Caki2 (cell line): ENCODE data around the gene RPS28. TPM values are rescaled to one million over a fixed set of nuclear protein-coding genes. Genes with fewer than 3 reads are reported as not detected.
"Not testable (repeated sequence)": the region's sequence is repeated elsewhere in the genome, so short reads cannot be mapped to it uniquely, and the experiment has no call there.

Experiments used
- DNase-seq: peaks from one replicate; pipeline ENCODE4 v3.0.0-alpha.2; 2015; ENCODE audit warnings: low read depth
- in situ Hi-C: cut with HindIII; loops from 2 replicates; pipeline ENCODE4 v1.10.0; 2016; ENCODE audit warnings: low sequenced_read_pairs, low pct_unique_long_range_greater_than_20kb, mixed read lengths
- total RNA-seq: library from RNA; depleted of rRNA; stranded (reverse); fragments of >200 nt; shearing (Covaris generic); gene quantifications from 2 replicates; pipeline ENCODE4 v1.2.3, GENCODE V29; 2014; ENCODE audit warnings: low replicate concordance

Gene RPS28
- total RNA-seq, 1 experiment from 2014 or later, result 373 TPM

DNA sequence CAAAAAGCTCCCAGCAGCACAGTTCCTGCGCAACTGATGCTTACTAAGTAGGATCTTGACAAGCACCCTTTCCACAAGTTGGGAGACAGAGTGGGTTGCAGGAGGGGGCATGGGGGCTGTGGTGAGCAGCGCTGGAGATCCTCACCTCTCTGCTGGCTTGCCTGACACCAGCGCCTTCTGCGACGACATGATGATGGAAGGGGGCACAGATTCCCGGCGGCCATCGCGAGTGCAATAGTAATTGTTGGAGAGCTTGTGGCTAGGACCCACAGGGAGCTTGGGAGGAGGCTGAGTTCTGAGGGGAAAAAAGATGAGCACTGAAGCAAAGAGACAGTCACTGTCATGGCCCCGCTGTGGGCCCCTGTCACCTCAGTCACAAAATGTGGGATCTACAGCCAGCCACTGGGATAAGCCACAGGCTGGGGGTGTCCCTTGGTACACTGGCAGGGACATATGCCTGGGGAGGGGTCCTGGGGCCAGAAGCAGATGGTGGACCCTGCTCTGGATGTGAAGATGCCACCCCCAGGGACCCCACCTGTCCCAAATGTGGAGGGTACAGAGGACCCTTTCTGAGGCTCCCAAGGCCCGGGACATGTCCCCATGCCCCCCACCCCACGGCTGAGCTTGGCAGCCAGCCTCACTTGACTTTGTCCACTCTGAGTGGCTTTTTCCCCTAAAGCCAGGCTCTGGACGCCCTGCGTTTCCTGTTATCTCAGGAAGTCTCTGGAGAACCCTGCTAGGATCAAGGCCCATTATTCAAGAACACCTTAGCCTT lies 4.8 kb upstream of the RPS28 start:
- in situ Hi-C loops, result no loop called here

DNA sequence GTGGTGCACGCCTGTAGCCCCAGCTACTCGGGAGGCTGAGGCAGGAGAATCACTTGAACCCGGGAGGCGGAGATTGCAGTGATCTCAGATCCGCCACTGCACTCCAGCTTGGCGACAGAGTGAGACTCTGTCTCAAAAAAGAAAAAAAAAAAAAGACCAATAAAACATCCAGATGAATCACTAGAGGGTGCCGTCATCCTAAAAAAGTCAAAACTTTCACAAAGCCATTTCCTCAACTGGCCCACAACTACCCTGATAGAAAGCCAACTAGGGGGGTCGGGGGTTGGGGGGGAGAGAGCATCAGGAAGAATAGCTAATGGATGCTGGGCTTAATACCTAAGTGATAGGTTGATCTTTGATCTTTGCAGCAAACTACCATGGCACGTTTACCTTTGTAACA lies 2.5 kb upstream of the RPS28 start:
- in situ Hi-C loops, DNase-seq: not testable (repeated sequence)

More for the DNA sequence above, 4.8 kb upstream of the RPS28 start:
- DNase-seq, result no peak

DNA sequence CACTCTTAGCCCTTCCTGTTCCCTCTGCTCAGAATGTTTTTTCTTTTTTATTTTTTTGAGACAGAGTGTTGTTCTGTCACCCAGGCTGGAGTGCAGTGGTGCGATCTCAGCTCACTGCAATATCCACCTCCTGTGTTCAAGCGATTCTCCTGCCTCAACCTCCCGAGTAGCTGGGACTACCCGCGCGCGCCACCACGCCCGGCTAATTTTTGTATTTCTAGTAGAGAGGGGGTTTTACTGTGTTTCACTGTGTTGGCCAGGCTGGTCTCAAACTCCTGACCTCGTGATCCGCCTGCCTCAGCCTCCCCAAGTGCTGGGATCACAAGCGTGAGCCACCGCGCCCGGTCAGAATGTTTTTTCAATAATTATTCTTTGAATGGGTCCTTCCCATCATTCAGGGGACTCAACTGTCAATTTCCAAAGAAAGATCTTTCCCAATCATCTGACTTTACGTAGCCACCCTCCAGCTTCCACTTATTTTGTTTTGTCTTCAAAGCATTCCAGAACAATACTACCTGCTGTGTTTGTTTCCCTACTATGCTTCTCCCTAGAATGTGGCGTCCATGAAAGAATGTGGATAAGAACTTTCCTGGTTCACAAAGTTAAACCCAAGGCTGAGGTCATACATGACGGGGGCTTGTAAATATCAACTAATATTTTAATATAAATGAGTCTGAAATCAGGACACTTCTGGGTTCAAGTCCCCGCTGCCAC lies 1.3 kb upstream of the RPS28 start:
- in situ Hi-C loops, result no loop called here

DNA sequence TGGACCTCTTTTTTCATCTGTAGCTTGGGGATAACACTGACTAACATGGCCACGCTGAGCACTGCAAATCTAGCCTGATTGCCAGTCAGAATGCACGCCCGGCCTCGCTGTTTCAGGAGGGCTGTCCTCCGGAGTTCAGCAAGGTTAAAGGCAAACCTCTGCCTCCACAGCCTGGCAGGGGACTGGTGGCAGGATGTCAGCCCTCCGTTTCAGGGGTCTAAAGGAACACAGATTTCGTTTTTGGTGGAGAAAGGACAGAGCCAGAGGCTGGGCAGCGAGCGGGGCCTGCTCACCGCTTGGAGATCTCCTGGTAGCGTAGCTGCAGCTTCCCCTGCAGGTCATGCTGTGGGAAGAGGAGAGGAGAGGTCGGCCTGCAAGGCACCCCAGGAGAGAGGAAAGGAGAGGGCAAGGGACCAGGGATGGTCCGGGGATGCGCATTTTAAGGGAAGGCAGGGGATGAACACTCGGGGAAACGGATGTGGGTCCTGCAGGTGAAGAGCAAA lies 681 bp upstream of the RPS28 start:
- no peak for DNase-seq
- in situ Hi-C loops, result no loop called here

More for the DNA sequence above, 1.3 kb upstream of the RPS28 start:
- DNase-seq, result no peak

DNA sequence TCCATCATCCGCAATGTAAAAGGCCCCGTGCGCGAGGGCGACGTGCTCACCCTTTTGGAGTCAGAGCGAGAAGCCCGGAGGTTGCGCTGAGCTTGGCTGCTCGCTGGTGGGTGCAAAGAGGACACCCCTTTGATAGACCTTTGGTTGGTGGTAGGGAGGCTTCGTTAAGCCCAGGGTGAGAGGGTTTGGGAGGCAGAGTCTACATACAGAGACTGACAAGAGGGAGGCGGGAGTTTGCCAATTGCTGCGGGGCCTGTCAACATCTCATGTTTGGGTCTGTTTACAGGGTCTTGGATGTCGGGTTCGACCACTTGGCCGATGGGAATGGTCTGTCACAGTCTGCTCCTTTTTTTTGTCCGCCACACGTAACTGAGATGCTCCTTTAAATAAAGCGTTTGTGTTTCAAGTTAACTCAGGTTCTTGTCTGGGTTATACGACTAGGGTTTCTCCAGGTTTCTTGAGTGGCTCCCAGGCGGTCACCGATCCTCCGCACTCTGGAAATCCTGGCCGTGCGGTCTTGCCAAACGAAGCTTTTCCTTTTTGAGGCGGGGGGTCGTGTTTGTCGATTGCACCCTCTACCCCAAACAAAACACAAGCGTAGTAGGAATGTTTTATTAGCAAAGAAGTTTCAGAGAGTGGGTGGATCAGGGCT lies 816 bp downstream of the RPS28 start:
- no peak for DNase-seq
- in situ Hi-C loops, result no loop called here

DNA sequence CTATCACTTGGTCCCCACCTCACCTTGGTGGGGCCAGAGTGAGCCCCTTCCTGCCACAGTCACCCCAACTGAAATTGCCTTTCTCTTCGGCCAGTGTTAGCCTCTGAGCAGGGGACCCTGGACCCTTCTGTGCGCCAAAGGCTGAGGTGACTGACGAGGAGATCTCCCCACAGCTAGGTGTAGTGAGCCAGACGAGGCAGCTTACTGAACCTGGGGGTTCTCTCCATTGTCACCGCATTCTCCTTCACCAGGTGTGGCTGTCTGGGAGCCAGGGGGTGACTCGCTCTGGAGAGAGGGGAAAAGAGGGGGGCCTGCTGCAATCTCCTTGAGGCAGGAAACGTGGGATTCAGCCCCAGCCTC lies 1.3 kb downstream of the RPS28 start:
- no peak for DNase-seq
- in situ Hi-C loops, result no loop called here

DNA sequence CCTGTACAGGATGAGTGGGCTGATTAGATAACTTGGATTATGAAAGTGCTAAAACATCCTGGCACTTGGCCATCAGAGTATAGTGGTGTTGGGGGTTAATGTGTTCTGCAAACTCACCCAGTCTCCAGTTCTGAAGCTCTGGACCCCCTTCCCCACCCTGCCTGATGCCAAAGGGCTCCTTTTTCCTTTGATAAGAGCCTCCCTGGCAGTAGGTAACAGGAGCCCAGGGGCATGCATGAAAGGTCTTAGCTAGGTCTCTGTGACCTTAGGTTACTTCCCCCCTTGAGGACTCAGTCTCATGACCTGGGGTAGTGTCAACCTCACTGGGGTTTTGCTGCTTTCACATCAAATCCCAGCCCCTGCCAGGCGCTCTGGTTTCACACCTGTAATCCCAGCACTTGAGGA lies 2.5 kb downstream of the RPS28 start:
- in situ Hi-C loops, result no loop called here
- no peak for DNase-seq

DNA sequence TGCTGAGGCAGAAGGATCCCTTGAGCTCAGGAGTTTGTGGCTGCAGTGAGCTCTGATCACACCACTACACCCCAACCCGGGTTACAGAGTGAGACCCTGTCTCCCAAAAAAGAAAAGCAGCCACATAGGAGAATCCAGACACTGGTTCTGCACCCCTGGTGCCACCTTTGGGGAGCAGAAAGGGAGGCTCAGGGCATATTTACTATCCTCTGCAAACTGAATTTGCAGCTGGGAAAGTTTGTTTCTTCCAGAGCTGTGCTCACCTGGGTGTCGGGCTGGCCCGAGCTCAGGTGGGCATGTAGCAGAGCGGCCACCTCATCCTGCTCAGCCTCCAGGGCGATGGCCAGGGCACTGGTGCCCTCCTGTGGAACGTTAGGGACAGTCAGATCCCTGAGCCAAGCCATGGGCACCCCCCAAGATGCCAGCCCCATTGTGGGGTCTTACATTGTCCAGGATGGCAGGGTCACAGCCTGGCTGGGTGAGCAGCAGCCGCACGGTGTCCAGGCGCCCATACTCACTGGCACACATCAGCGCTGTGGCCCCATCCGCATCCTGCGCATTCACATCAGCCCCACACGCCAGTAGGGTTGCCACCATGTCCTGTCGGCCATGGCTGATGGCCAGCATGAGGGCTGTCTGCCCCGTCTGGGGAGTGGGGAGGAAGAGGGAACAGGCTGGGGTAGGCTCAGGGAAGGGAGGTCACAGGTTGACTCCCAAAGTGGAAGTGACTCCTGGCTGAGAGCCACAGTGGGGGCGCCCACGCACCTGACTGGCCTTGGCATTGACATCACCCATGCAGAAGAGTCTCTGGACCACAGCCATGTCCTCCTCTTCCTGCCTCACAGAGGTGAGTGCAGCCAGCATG lies 3.1 kb downstream of the RPS28 start:
- in situ Hi-C loops, result no loop called here
- no peak for DNase-seq

DNA sequence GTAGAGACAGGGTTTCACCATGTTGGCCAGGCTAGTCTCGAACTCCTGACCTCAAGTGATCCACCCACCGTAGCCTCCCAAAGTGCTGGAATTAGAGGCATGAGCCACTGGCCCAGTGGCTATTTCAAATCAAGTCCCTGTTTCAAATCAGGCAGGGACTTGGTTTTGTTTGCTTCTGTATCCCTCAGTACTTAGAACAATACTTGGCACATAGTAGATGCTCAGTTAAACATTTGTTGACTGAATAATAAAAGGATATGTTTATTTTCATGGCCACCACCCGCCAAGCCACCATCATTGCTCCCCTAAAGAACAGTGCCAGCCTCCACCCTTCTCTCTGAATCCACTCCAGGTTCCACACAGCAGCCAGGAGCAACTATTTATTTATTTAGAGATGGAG lies 4.2 kb downstream of the RPS28 start:
- in situ Hi-C loops, result no loop called here
- DNase-seq, result no peak

DNA sequence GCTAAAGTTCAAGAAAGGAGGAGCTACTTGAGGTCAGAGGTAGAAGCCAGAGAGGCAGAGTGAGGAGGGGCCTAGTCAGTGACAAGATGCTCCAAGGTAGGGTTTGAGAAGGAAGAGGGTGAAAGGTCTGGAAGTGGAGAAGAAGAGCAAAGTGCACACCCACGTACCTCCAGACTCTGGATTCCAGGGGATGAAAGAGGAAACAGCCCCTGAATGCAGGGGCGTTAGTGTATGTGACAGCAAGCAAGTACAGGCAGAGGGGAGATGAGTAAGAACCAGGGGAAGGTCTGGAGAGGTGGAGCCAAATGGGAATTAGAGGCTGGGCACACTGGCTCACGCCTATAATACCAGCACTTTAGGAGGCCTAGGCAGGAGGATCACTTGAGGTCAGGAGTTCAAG lies 8.7 kb downstream of the RPS28 start:
- in situ Hi-C loops, result no loop called here
- DNase-seq, result no peak

DNA sequence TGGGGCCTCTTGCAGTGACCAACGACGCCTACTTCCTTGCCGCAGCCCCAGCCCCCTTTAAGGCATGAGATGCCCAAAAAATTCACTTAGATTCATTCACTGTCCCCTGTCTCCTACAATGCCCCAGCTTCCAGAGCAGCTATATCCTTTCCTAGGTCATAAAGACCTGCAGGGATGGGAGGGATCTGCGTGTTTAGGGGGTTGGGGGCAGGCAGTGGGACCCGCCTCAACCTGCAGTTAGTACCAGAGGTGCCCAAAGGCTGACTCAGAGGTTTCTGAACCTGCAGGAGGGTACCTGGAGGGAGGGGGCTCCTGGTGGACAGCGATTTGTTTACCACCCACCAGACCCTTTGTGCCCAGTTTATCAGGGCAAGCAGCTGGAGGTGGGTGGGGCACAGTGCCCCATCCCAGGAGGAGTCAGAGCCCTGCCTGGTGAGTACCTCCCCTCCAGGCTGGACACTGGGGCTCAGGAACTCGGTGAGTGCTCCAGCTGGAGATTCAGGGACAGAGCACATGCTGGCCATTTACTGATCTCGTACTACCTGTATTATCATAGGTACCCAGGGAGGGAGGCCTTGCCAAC lies 10.1 kb downstream of the RPS28 start:
- DNase-seq, result no peak
- in situ Hi-C loops, result no loop called here

DNA sequence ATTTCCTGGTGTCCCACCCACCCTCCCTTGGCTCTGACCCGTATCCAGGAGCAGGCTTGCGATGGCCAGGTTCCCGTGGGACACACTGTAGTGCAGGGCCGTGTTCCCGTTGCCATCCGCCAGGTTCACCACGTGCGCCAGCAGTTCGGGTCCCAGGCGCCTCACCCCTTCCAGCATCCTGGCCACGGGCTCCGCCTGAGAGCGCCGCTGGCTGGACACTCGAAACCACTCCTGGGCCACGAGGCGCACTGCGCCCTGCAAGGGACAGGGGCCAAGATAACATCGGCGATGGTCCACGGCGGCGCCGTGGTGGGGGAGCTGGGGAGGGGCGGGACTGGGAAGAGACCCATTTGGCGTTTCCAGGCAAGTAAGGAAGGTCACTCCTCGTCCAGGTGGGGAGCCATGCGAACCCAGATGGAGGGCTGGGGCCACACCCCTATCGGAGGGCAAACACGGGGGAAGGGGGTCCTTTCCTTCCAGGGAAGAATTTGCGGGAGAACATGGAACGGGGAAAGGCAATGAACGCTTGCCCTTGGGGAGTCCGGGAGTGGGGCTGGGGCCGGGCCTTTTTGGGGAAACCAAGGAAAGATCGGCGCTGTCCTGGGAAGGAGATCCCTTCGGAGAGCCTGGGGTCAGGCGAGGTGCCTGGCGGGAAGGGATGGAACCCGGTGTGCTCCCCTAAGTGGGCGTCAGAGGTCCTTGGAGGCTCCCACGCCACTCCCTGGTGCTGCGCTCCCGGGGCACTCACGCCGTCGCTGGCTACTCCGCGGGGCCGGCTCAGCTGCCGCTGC lies 11.9 kb downstream of the RPS28 start:
- in situ Hi-C loops, result no loop called here
- no peak for DNase-seq

DNA sequence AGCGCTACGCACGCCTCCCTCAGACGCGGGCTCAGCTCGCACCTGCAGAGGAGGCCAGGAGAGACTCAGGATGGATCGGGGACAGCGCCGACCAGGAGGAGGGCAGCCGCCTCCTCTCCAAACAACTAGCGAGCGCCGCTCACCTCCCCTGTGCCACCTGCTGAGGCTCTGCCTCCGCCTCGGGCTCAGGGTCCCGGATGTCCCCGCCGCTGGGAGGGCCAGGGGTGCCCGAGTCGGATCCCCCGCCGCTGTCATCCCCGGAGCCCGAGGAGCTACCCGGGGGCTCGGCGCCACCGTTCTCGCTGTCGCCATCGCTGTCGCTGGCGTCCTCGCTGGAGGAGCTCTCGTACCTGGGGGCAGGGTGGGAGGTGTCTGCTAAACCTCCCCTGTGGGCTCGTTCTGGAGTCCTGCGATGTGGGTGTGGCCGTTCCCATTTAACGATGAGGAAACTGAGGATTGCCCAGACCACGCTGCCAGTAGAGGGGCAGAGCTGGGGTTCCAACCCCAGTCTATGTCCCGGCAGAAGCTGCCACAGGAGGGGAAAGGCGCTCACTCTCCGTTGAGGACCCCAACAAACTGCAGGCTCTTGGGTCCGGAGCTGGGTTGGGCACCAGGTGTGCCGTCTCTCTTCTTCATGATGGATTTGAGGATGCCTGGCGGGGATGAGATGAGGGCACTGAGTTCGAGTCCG lies 12.6 kb downstream of the RPS28 start:
- in situ Hi-C loops, result no loop called here
- no peak for DNase-seq

DNA sequence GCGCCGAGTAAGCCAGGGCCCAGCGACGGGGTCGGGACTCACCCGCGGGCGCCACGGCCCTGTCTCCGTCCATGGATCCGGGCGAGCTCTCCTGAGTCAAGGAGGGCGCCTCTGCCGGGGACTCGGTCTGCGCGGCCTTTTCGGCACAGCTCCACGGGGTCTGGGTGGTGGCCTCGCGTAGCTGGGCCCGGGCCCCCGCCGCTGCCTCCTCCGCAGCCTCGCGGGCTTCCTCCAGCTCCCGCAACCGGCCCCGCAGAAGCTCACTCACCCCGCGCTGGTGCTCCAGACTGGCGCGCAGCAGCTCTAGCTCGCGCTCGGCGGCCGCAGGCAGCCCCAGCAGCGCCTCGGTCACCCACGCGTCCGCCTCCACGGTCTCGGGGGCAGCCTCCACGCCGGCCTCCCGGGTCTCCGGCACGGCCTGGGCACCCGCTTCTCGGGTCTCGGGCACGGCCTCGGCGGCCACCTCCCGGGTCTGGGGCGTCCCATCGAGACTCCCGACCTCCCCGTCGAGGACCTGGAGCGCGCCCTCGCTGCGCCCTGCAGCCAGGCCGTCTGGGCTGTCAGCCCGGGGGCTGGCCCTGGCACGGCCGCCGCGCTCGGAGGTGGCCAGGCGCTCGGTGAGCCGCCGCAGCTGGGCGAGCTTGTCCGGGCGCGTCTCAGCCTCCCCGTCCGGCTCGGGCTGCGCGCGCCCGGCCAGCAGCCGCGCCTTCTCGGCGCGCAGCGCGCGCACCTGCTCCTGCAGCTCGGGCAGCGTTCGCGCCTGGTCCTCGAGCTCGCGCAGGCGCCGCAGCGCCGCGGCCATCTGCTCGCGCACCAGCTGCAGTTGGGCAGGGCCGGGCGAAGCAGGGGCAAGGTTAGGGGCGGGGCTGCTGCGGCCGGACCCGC lies 13.4 kb downstream of the RPS28 start:
- in situ Hi-C loops, result no loop called here
- peak; percentile 83 for DNase-seq

DNA sequence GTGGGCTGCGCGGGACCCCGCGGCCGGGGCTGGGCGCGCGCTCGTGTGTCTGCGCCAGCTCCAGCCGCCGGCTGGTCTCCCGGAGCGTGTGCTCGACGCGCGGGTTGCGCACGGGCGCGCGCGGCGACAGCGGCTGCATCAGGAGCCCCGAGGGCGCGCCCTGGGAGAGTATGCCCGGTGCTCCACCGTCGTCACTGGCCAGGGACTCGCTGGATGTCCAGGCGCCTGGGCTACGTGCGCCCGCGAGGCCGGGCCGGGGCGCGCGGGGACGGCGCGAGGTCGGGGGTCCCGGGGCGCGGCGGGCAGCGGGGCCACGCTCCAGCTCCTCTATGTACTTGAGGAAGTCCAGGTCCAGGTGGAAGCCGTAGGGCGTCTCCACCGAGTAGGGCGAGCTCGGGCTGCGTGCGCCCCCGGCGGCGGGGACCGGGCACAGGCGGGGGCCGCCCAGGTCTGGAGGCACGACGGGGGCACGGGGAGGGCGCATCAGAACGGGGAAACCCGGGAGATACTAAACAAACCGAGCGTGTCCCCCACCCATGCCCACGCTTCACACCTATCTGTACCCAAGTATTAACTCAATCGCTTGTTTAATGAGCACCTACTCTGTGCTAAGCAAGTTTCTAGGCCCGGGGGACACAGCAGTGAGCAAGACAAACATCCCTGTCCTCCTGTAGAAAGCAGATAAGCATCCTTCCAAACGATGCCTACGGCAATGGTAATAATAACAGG lies 14.2 kb downstream of the RPS28 start:
- in situ Hi-C loops, result no loop called here
- no peak for DNase-seq
